Caco-2 (cell line): ENCODE data around the gene WDR43. TPM values are rescaled to one million over a fixed set of nuclear protein-coding genes. Genes with fewer than 3 reads are reported as not detected.

Source experiments
- BruUV-seq: library from RNA; stranded (reverse); fragments of 400-500 nt; replicated peaks from 2 replicates; lab custom pipeline; 2021; lab: Mats Ljungman, UMichigan
- CTCF ChIA-PET: fragments of 300-600 bp; sonication (Branson Sonifier 250); formaldehyde crosslinking; loops from one replicate; lab custom pipeline; 2022; ENCODE audit warnings: antibody characterized with exemption; lab: Charles Lee
- POLR2A ChIA-PET: fragments of 300-600 bp; sonication (Branson Sonifier 250); formaldehyde crosslinking; loops from one replicate; lab custom pipeline; 2022; ENCODE audit warnings: antibody characterized with exemption; lab: Charles Lee
- DNase-seq, 2 experiments: peaks; one replicate each; pipeline versions ENCODE4 v3.0.0 to v3.0.0-alpha.2; 2020 to 2022
- H3K27me3 ChIP-seq: replicated peaks from 2 replicates; pipeline ENCODE4 v1.6.0; 2011; ENCODE audit warnings: low read length; ENCODE audit not compliant: control insufficient read depth, insufficient read depth
- H3K36me3 ChIP-seq: 2 replicates; pipeline ENCODE4 v1.5.1; 2011; ENCODE audit warnings: low read length; ENCODE audit not compliant: control insufficient read depth, insufficient read depth
- H3K4me1 ChIP-seq: fragments of 250-450 bp; sonication (Bioruptor Pico); 2 replicates; pipeline ENCODE4 v1.5.1; 2020; ENCODE audit warnings: mild to moderate bottlenecking
- H3K4me3 ChIP-seq: 2 replicates; pipeline ENCODE4 v1.5.1; 2011; ENCODE audit warnings: low read depth, mild to moderate bottlenecking, control low read depth, low read length
- H3K9me3 ChIP-seq: fragments of 250-450 bp; sonication (Bioruptor Pico); 2 replicates; pipeline ENCODE4 v1.5.1; 2020; ENCODE audit warnings: mild to moderate bottlenecking, moderate library complexity
- H3K27ac Mint-ChIP-seq: one replicate; pipeline ENCODE4 v1.8.0; 2022; ENCODE audit warnings: mixed read lengths; ENCODE audit not compliant: unreplicated experiment
- H3K27me3 Mint-ChIP-seq: one replicate; pipeline ENCODE4 v1.8.0; 2022; ENCODE audit warnings: mixed read lengths; ENCODE audit not compliant: insufficient read depth, unreplicated experiment
- H3K36me3 Mint-ChIP-seq: one replicate; pipeline ENCODE4 v1.8.0; 2022; ENCODE audit warnings: mild to moderate bottlenecking, mixed read lengths; ENCODE audit not compliant: insufficient read depth, unreplicated experiment
- H3K4me1 Mint-ChIP-seq: one replicate; pipeline ENCODE4 v1.8.0; 2022; ENCODE audit warnings: low read depth, mixed read lengths; ENCODE audit not compliant: unreplicated experiment
- H3K4me3 Mint-ChIP-seq: one replicate; pipeline ENCODE4 v1.8.0; 2022; ENCODE audit warnings: mild to moderate bottlenecking, moderate library complexity, mixed read lengths; ENCODE audit not compliant: unreplicated experiment
- H3K9me3 Mint-ChIP-seq: one replicate; pipeline ENCODE4 v1.8.0; 2022; ENCODE audit warnings: mixed read lengths; ENCODE audit not compliant: unreplicated experiment
- CTCF ChIP-seq, 2 experiments: fragments of 200-600 bp in 1 of 2; IDR thresholded peaks; 1 replicate in 1 of 2; 2 replicates in 1 of 2; pipeline versions ENCODE4 v1.5.1 to v1.8.0; 2011 to 2022; ENCODE audit warnings: antibody characterized with exemption in 1 of 2, control low read depth in 1 of 2, inconsistent platforms in 1 of 2, low read depth in 1 of 2, low read length in 1 of 2, mild to moderate bottlenecking in 1 of 2, moderate library complexity in 1 of 2; ENCODE audit not compliant: insufficient read depth in 1 of 2, severe bottlenecking in 1 of 2, unreplicated experiment in 1 of 2
- intact Hi-C: fragments of 100-400 bp; cut with micrococcal nuclease; formaldehyde crosslinking; loops from one replicate; pipeline ENCODE4 v1.10.0; 2022; ENCODE audit not compliant: unreplicated experiment
- total RNA-seq: library from RNA; stranded (reverse); gene quantifications from 2 replicates; pipeline ENCODE4 v1.2.3, GENCODE V29; 2022

WDR43 gene
- total RNA-seq, 1 experiment from 2014 or later, result 133 TPM

GRCh38 chr2:28871620-28872019 is 22.8 kb upstream of the WDR43 start:
- CTCF ChIA-PET, result no interaction called here
- no peak for TF ChIP-seq CTCF (IDR thresholded peaks at IDR 0.05; ENCODE audit: insufficient read depth in 1 of 2, low read depth in 1 of 2, low read length in 1 of 2, severe bottlenecking in 1 of 2, unreplicated experiment in 1 of 2)
- H3K27ac Mint-ChIP-seq, result no peak overlapping the region
- H3K4me3 Mint-ChIP-seq, result no peak overlapping the region
- H3K4me1 Mint-ChIP-seq, result peaks cover 7% of the 10 kb centered on the region
- H3K27me3 Mint-ChIP-seq, result peaks cover 11% of the 10 kb centered on the region
- BruUV-seq, result no TSS peak
- Histone ChIP-seq H3K4me3 (no peak overlapping the region), H3K27me3 (no peaks in the 10 kb centered on the region), H3K36me3 (no peaks in the 10 kb centered on the region), H3K9me3 (no peaks in the 10 kb centered on the region), H3K4me1 (0 out of 2 replicates have a peak, but pooled peaks cover 7% of the 10 kb centered on the region)
- no peak for DNase-seq
- H3K9me3 Mint-ChIP-seq, result no peaks in the 10 kb centered on the region
- POLR2A ChIA-PET, result interaction anchor here (0.6 to 2.4 kb wide), 2 partner anchors 11 to 23 kb away, joined by 11 to 46 read pairs; partner anchors contain the start of gene WDR43
- intact Hi-C loops, result no loop called here
- H3K36me3 Mint-ChIP-seq, result peaks cover 7% of the 10 kb centered on the region

- DNase-seq, result no peak
- BruUV-seq, result no TSS peak
- no peak overlapping the region for H3K4me3 ChIP-seq
- H3K27ac Mint-ChIP-seq, result no peak overlapping the region
- POLR2A ChIA-PET, result no interaction called here
- no peak overlapping the region for H3K4me3 Mint-ChIP-seq
- no peaks in the 10 kb centered on the region for H3K9me3 Mint-ChIP-seq
- H3K4me1 ChIP-seq, result no peaks in the 10 kb centered on the region
- no peaks in the 10 kb centered on the region for H3K36me3 ChIP-seq
- intact Hi-C loops, result no loop called here
- no peaks in the 10 kb centered on the region for H3K4me1 Mint-ChIP-seq
- peaks cover 19% of the 10 kb centered on the region for H3K27me3 Mint-ChIP-seq
- CTCF ChIA-PET, result no interaction called here
- no peaks in the 10 kb centered on the region for H3K9me3 ChIP-seq
- H3K36me3 Mint-ChIP-seq, result no peaks in the 10 kb centered on the region
- TF ChIP-seq CTCF (IDR thresholded peaks at IDR 0.05; ENCODE audit: insufficient read depth in 1 of 2, low read depth in 1 of 2, low read length in 1 of 2, severe bottlenecking in 1 of 2, unreplicated experiment in 1 of 2), result no peak
- no peaks in the 10 kb centered on the region for H3K27me3 ChIP-seq
These were observed 14.3 kb upstream of the WDR43 start for GRCh38 chr2:28880193-28880592.

- DNase-seq, result no peak
- no peak for TF ChIP-seq CTCF (IDR thresholded peaks at IDR 0.05; ENCODE audit: insufficient read depth in 1 of 2, low read depth in 1 of 2, low read length in 1 of 2, severe bottlenecking in 1 of 2, unreplicated experiment in 1 of 2)
- H3K9me3 ChIP-seq, result no peaks in the 10 kb centered on the region
- Mint-ChIP-seq H3K4me1 (peaks cover 19% of the 10 kb centered on the region), H3K4me3 (no peak overlapping the region), H3K27me3 (no peaks in the 10 kb centered on the region), H3K9me3 (no peaks in the 10 kb centered on the region), H3K27ac (no peak overlapping the region), H3K36me3 (peaks cover 19% of the 10 kb centered on the region)
- POLR2A ChIA-PET, result interaction anchor here (0.6 to 3.1 kb wide), 2 partner anchors 23 to 1702 kb away, joined by 4 to 46 read pairs; partner anchors contain the start of gene TRMT61B
- no TSS peak for BruUV-seq
- no peak overlapping the region for H3K4me3 ChIP-seq
- CTCF ChIA-PET, result no interaction called here
- intact Hi-C loops, result no loop called here
- H3K36me3 ChIP-seq, result no peaks in the 10 kb centered on the region
- no peaks in the 10 kb centered on the region for H3K27me3 ChIP-seq
- peaks cover 13% of the 10 kb centered on the region for H3K4me1 ChIP-seq
These were observed 979 bp upstream of the WDR43 start for GRCh38 chr2:28893488-28893887.
